Measurements from ENCODE around the gene PPP2R3A.
"Not testable (repeated sequence)": the region's sequence is repeated elsewhere in the genome, so short reads cannot be mapped to it uniquely, and the experiment has no call there.

Gene PPP2R3A

GRCh38 chr3:136114421-136114820 is 148.9 kb downstream of the PPP2R3A start:
- DNase-seq, result no peak

GRCh38 chr3:136119332-136119731 is 153.8 kb downstream of the PPP2R3A start:
- DNase-seq, result not testable (repeated sequence)

GRCh38 chr3:136119783-136120182 is 154.3 kb downstream of the PPP2R3A start:
- DNase-seq, result not testable (repeated sequence)

GRCh38 chr3:136120373-136121348 is 155.1 kb downstream of the PPP2R3A start:
- no peak for DNase-seq

- no peak for DNase-seq
These were observed 156.5 kb downstream of the PPP2R3A start for GRCh38 chr3:136122006-136122405.

GRCh38 chr3:136131647-136132046 is 166.1 kb downstream of the PPP2R3A start:
- not testable (repeated sequence) for DNase-seq

- DNase-seq, result no peak
These were observed 168.6 kb downstream of the PPP2R3A start for GRCh38 chr3:136134091-136134490.

GRCh38 chr3:136135039-136135802 is 169.7 kb downstream of the PPP2R3A start:
- no peak for DNase-seq

- no peak for DNase-seq
These were observed 170.9 kb downstream of the PPP2R3A start for GRCh38 chr3:136136454-136136853.

- no peak for DNase-seq
These were observed 175.8 kb downstream of the PPP2R3A start for GRCh38 chr3:136141291-136141785.

- DNase-seq, result no peak
These were observed 176.4 kb downstream of the PPP2R3A start for GRCh38 chr3:136141891-136142290.

- DNase-seq, result no peak
These were observed 177.1 kb downstream of the PPP2R3A start for GRCh38 chr3:136142592-136142991.

- DNase-seq, result not testable (repeated sequence)
These were observed 178.9 kb downstream of the PPP2R3A start for GRCh38 chr3:136144397-136144796.

- no peak for DNase-seq
These were observed 181.6 kb downstream of the PPP2R3A start for GRCh38 chr3:136146981-136147729.

GRCh38 chr3:136149667-136150066 is 184.1 kb downstream of the PPP2R3A start:
- no peak for DNase-seq

GRCh38 chr3:136151219-136151618 is 185.7 kb downstream of the PPP2R3A start:
- no peak for DNase-seq

- DNase-seq, result no peak
These were observed 186.8 kb downstream of the PPP2R3A start for GRCh38 chr3:136152176-136152843.

GRCh38 chr3:136152963-136153362 is 187.4 kb downstream of the PPP2R3A start:
- no peak for DNase-seq

- no peak for DNase-seq
These were observed 196.0 kb downstream of the PPP2R3A start for GRCh38 chr3:136161516-136161915.

GRCh38 chr3:136162322-136162721 is 196.8 kb downstream of the PPP2R3A start:
- DNase-seq, result no peak

- DNase-seq, result not testable (repeated sequence)
These were observed 198.1 kb downstream of the PPP2R3A start for GRCh38 chr3:136163607-136164006.

- DNase-seq, result no peak
These were observed 201.0 kb downstream of the PPP2R3A start for GRCh38 chr3:136166507-136166906.

All from left hindlimb (tissue), 1 donor.